BJ (cell line): Measurements from ENCODE around the gene B3GNT8. TPM values are rescaled to one million over a fixed set of nuclear protein-coding genes. Genes with fewer than 3 reads are reported as not detected.

Source experiments
- CTCF ChIA-PET: fragments of 350-600 bp; formaldehyde crosslinking; extraction: SDS; loops from one replicate; lab custom pipeline; 2021; ENCODE audit warnings: antibody characterized with exemption, inconsistent platforms; lab: Yijun Ruan, JAX
- POLR2A ChIA-PET: fragments of 300-600 bp; sonication (Branson Sonifier 250); formaldehyde crosslinking; extraction: SDS; loops from one replicate; lab custom pipeline; 2021; ENCODE audit warnings: antibody characterized with exemption; lab: Charles Lee
- DNase-seq: peaks from one replicate; pipeline ENCODE4 v3.0.0-alpha.2; 2011; ENCODE audit warnings: low read depth
- H3K27me3 ChIP-seq: 2 replicates; pipeline ENCODE4 v1.6.0; 2011; ENCODE audit warnings: low read length; ENCODE audit not compliant: control insufficient read depth, insufficient read depth
- H3K36me3 ChIP-seq: 2 replicates; pipeline ENCODE4 v1.5.1; 2011; ENCODE audit warnings: low read length; ENCODE audit not compliant: control insufficient read depth, insufficient read depth
- H3K4me3 ChIP-seq: 2 replicates; pipeline ENCODE4 v1.5.1; 2011; ENCODE audit warnings: low read depth, mild to moderate bottlenecking, control low read depth, low read length
- CTCF ChIP-seq: IDR thresholded peaks from 2 replicates; pipeline ENCODE4 v1.5.1; 2011; ENCODE audit warnings: low read depth, mild to moderate bottlenecking, control low read depth, inconsistent platforms, low read length, moderate library complexity; ENCODE audit not compliant: insufficient read depth
- polyA plus RNA-seq: library from polyadenylated mRNA; depleted of rRNA; stranded (reverse); fragments of >200 nt; gene quantifications from 2 replicates; pipeline ENCODE4 v1.2.3, GENCODE V29; 2011; rRNA removed
- small RNA-seq: library from RNA; depleted of rRNA; stranded (forward); fragments of <200 nt; gene quantifications from one replicate; pipeline ENCODE3, GENCODE V24; 2012; ENCODE audit warnings: low replicate concordance, low read depth; ENCODE audit not compliant: insufficient read length

The B3GNT8 gene
- polyA plus RNA-seq, 1 experiment: 0.36 TPM

DNA sequence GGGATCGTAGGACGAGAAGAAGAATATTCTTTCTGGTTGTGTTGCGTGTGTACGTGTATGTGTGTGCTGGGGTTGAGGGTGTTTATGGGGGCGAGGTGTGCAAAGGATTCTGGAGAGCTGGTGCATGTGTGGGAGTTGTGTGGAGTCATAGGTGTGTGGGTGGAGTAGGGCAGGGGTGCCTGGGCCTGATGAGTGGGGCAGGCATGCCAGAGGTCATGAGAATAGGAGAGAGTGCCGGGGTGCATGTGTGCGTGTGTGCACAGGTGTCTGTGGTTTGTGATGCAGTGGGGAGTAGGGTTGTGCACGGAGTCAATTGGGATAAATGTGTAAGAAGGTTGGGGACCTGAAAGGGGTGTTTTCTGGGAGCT lies 50.2 kb downstream of the B3GNT8 start:
- no peak for TF ChIP-seq CTCF
- H3K36me3 ChIP-seq: peaks cover 1% of the 10 kb centered on the region; the same call in 1 of the 2 replicates
- no peaks in the 10 kb centered on the region for H3K27me3 ChIP-seq
- DNase-seq: no peak
- CTCF ChIA-PET: interaction anchor here (1.4 kb wide), 1 partner anchor 9 kb away, joined by 3 read pairs; no protein-coding TSS in a partner anchor
- H3K4me3 ChIP-seq: peak overlapping the region; percentile 50
- POLR2A ChIA-PET: interaction anchor here (0.9 kb wide), 1 partner anchor 12 kb away, joined by 10 read pairs; no protein-coding TSS in a partner anchor

- ChIA-PET POLR2A (interaction anchor here (0.9 kb wide), 1 partner anchor 12 kb away, joined by 10 read pairs; no protein-coding TSS in a partner anchor), CTCF (interaction anchor here (1.4 kb wide), 1 partner anchor 9 kb away, joined by 3 read pairs; no protein-coding TSS in a partner anchor)
- no peak for TF ChIP-seq CTCF
- Histone ChIP-seq H3K36me3 (peaks cover 1% of the 10 kb centered on the region; the same call in 1 of the 2 replicates), H3K4me3 (peak within 1 kb of the TSS; percentile 50), H3K27me3 (no peaks in the 10 kb centered on the region)
- DNase-seq: no peak
These were observed 50.8 kb downstream of the B3GNT8 start, which contains the start of gene TMEM91 for GRCh38 chr19:41376241-41376997. Gene TMEM91, plus strand, starts transcription at chr19:41376533. Its CDS starts 1,777 bp downstream, at chr19:41378310.

Small RNA genes lying within 50 kb of the gene (small RNA-seq; reads per million reads assigned to genes)
- gene RF00017: not detected

Other genes starting within 250 kb of the B3GNT8 start
- gene CYP2S1, start 234.2 kb downstream of the B3GNT8 start, polyA plus RNA-seq: 0.27 and 0.53 TPM in 2 replicates
- gene AXL, start 208.2 kb downstream of the B3GNT8 start, polyA plus RNA-seq: 190 and 260 TPM in 2 replicates
- 35.4 and 37.9 TPM in 2 replicates for gene HNRNPUL1, start 163.0 kb downstream of the B3GNT8 start, polyA plus RNA-seq
- gene CCDC97, start 117.2 kb downstream of the B3GNT8 start, polyA plus RNA-seq: 7.2 and 10.3 TPM in 2 replicates
- 7.3 and 11.2 TPM in 2 replicates for gene TGFB1, start 73.5 kb downstream of the B3GNT8 start, polyA plus RNA-seq
- gene B9D2, start 63.2 kb downstream of the B3GNT8 start, polyA plus RNA-seq: 6.6 and 10.9 TPM in 2 replicates
- gene TMEM91, start 50.8 kb downstream of the B3GNT8 start, polyA plus RNA-seq: 3.2 and 5.1 TPM in 2 replicates
- gene EXOSC5, start 30.0 kb downstream of the B3GNT8 start, polyA plus RNA-seq: 16.5 and 24.7 TPM in 2 replicates
- gene BCKDHA, start 29.6 kb downstream of the B3GNT8 start, polyA plus RNA-seq: 15.1 and 24.2 TPM in 2 replicates
- gene DMAC2, start 12.5 kb upstream of the B3GNT8 start, polyA plus RNA-seq: 54.0 and 82.4 TPM in 2 replicates
- not detected in 2 replicates for gene ERICH4, start 15.8 kb upstream of the B3GNT8 start, polyA plus RNA-seq
- gene CEACAM21, start 148.8 kb upstream of the B3GNT8 start, polyA plus RNA-seq: not detected in 2 replicates
- gene CEACAM4, start 199.7 kb upstream of the B3GNT8 start, polyA plus RNA-seq: not detected in 2 replicates